ENCODE results near the gene BORA. TPM values are rescaled to one million over a fixed set of nuclear protein-coding genes. Genes with fewer than 3 reads are reported as not detected.
"Not testable (repeated sequence)": the region's sequence is repeated elsewhere in the genome, so short reads cannot be mapped to it uniquely, and the experiment has no call there.

Gene BORA
- 1 to 10 TPM; 2.8 to 7.1 (median 4.6) TPM for polyA plus RNA-seq (ENCODE audit: insufficient read length in 10 of 10)
- long read RNA-seq, donor 1, result 0 reads
- long read RNA-seq, donor 2, result 0 reads
- long read RNA-seq, donor 3, result 0 reads
- long read RNA-seq, donor 4, result 0 reads
- long read RNA-seq, donor 5, partial matches to known transcripts, result 16 of 17 reads
- long read RNA-seq, donor 5, other reads (novel, unspliced or antisense), result 0 of 17 reads
- long read RNA-seq, donor 6, result 0 reads
- long read RNA-seq, donor 7, result 0 reads
- long read RNA-seq, donor 8, result 0 reads
- long read RNA-seq, donor 9, result 0 reads

- DNase-seq, result peak; percentile 97 to 99 (median 99)
Observed at GRCh38 chr13:72727417-72728289, at the start of gene BORA, which contains the start of gene MZT1. Gene BORA, plus strand, starts transcription at chr13:72727923. Its CDS starts 1,018 bp downstream, at chr13:72728941. Gene MZT1, minus strand, starts transcription at chr13:72727629. Its CDS starts 27 bp downstream, at chr13:72727602.

DNA sequence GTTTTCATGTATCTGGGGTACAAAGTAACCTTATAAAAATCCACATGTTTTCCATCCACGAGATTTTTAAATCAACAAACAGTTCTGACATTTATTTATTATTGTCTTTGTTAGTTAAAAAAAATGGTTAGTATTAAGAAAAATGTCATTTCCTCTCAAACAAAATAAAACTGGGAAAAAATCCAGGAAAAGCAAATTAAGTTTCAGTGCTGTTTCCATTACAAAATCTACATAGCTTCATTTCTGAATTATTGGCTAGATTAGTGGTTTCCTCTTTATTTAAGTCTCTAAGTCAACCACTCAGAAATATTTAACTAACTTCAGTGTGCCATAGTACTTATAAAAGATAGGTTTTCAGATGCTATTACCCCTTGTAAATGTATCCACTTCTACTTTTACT, 49.4 kb upstream of the BORA start:
- DNase-seq, result no peak

GRCh38 chr13:72680353-72680752, 47.4 kb upstream of the BORA start:
- DNase-seq, result no peak

DNA sequence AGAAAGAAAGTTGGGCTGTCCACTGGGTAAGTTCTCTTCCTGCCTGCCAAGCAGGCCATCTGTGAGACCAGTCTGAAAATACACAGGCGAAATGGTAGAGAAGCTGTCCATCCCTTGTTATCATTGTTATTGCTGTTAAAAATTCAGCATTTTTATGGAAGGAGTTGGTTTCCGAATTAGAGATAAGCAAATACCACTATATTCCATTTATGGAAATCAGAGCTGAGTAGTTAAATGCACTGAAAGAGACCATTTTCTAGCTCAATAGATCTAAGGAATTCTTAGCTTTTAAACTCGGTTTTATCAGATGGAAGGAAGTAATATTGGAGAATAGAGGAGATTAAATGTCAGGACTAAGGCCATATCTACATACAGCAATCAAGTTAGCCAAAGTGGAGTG, 41.0 kb upstream of the BORA start:
- DNase-seq, result no peak

DNA sequence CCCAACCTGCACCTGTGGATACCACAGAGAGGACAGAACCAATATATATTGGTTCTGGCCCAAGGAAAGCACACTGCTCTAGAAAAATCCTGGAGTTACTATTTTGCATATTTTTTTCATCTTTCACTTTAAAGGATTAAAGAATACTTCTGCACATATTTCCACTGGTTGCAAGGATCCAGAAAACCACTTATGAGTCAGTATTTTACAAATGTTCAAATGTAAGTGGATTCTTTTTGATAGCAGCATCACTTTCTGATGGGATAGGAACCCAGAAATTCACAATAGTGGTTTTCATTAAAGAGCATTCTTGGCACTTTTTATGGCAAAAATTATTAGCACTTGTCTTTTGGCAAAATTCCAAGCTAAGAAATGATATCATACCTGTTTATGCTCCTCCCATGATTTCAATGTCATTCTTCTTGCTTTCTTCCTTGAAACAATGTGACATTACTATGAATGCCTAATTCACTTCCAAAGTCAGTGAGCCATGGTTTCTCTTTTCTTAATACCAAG, 38.5 kb upstream of the BORA start:
- DNase-seq, result no peak

DNA sequence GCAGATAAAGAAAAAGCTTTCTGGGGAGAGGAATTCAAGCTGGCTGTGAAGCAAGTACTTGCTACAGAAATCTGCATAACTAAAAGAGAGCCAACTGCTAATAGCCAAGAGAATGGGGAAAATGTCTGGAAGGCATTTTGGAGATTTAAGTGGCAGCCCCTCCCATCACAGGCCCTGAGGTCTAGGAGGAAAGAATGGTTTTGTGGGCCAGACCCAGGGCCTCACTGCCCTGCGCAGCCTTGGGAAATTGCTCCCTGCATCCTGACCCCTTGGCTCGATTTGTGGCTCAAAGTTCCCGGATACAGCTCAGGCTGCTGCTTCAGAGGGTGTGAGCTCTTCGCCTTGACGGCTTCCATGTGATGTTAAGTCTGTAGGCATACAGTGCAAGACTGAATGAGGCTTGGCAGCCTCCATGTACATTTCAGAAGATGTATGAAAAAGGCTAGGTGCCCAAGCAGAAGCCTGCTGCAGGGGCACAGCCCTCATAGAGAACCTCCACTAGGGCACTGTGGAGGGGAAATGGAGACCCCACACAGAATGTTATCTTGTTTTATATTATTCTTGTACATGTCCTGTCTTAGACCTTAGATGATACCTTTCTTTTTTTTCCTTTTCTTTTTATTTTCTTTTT, 34.7 kb upstream of the BORA start:
- DNase-seq, result no peak

GRCh38 chr13:72693832-72694231, 33.9 kb upstream of the BORA start:
- no peak for DNase-seq

DNA sequence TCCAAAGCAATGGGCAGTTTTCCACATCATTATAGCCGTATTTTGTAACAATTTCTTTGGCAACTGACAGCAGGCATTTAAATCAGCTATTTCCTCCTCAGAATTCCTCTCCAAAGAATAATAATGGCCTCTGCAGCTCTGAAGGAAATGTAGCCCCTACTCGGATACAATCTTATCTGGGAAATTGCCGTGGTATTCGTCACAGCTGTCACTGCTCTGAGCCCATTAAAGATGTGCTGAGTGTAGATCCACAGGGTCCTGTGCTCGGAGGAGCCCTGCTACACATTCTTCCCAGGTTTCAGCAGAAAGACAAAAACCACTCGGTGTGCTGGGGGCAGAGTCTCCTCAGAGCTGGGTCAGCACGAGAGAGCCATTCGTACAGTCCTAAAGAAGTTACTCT, 33.4 kb upstream of the BORA start:
- DNase-seq, result peak in 1 of 3 donors; percentile 10

DNA sequence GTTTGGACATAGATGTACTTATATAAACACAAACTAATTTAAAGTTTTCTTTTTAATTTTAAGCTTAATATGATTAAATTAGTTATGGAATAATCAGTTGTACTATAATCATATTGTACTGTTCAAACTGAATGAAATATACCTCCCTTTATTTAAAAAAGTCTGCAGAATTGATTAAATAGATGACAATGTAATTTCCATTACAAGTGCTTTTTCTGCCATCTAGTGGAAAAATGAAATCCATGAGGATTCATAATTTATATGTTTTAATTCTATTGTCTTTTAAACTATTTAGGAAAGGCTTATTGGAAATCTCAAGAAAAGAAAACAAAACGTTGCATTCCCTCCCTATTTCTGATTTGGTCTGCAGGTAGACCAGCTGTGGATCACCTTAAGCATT, 31.1 kb upstream of the BORA start:
- DNase-seq, result peak; percentile 3 to 18 (median 4)

DNA sequence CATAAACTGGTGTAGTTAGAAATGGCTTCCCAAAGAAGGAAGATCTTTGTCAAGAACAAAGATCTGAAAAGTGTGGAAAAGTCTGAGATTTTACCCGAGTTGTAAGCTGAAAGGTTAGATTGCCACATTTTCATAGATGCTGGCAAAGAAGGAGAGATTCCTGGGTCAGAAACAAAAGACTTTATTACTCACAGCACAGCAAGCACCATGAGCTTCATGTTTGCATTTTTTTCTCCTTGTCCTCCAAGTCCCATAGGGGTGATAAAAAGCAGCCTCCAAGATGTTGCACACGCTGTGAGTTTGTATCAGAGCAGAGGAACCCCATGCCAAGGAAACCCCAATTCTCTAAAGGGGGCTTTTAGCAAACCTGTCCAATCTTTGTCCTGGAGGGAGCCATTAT, 29.6 kb upstream of the BORA start:
- DNase-seq, result no peak

DNA sequence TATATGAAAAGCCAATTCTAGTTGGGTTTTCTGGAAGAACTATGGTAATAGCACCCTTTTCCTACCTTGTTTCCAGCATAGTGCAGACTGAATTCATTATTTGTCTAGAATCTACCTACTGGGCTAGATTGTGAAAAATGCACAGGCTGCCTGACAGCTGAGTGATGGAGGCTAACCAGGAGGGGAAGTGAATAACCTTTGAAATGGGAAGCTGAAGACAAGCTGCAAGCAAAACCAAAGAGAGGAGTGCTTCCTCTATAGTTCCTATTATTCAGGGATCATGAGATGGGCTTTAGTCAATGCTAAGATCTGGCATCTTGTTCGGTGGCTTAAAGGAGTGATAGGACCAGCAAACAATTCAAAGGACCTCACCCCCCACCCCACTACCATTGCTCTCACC, 27.2 kb upstream of the BORA start:
- DNase-seq, result no peak

DNA sequence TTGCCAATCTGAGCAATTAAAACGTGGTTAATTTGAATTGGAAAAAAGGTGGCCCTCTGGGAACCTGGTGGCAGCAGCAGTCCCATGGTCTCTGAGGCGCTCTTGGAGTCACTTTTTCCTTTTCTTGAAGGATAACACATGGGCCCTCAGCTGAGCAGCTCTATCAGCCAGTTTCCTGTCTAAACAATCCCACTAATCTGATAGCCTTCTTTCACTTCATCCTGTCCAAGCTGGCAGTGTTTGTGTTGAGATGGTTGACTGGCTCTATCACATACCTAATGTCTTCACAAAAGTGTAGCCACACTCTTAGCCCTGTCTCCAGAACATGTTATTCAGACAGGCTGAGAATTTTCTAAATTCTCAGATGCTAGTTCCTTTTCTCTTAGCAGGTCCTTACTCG, 10.9 kb upstream of the BORA start:
- no peak for DNase-seq

DNA sequence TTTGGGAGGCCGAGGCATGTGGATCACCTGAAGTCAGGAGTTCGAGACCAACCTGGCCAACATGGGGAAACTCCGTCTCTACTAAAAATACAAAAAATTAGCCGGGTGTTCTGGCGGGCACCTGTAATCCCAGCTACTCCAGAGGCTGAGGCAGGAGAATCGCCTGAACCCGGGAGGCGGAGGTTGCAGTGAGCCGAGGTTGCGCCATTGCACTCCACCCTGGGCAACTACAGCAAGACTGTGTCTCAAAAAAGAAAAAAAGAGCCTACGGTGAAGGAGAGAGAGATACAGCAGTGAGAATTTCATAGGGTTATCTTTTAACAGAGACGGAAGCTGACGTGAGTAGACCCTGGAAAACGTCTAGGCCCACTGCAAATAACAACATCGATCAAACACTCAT, 1.5 kb upstream of the BORA start:
- DNase-seq, result not testable (repeated sequence)

DNA sequence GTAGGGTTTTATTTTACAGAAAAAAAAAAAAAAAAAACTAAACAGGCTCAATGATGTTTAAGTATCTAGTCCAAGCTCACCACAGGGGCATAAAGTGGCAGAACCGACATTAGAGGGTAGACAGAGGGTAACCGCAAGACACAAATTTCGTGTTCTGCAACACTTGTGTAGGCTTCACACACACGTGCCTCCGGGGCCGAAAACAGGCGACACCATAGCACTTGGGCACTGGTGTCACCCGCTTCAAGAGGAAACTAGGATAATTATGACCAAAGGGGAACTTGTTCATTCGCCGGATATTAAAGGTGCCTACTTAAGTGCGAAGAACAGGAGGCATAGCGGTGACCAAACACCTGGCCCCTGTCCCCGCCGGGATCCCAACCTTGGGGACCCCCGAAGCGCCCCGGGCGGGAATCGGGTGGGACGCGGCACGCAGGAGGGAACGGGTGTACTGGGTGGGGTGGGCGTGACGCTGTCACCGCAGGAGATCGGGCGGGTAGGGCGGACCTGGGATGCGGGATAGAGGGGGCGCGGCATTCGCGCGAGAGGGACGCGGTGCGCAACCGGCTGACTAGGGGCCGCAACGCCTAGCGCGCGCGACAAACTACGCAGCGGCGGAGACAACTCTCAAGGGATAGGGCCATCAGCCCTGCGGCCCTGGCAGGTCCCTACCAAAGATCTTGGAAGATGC, 852 bp upstream of the BORA start:
- DNase-seq, result peak in 2 of 3 donors; percentile 2 to 31

DNA sequence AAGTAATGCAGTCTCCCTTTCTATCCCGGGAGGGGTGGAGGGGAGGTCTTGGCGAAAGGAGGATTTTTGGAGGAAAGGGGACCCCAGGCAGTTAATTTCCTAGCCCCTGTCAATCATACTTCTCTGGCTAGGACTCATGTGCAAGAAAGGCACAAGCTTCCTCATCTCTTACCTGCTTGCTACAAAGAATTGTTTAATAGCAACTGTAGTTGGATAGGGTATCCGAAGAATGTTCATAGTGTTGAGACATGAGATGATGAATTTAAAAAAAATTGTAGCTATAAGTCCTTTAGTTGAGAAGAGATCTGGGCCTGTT, 525 bp downstream of the BORA start:
- DNase-seq, result no peak

- no peak for DNase-seq
Observed at GRCh38 chr13:72737033-72737432, 9.3 kb downstream of the BORA start.

DNA sequence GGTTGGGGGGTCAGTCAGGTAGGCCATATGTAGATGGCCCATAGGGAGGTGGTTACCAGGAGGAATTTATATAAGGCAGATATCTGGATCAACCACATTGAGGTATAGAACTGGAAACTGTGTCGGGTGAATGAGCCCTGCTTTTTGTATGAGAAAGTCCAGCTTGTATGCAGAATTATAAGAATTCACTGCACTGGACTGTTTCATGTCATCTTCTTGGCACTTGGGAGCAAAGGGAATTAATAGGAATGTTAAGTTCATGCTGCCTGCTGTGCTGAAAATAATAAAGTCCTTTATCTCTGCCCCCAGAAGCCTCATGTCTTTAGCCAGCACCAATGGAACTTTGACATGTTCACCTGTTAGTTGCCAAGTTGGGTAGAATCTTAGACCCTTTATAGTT, 12.3 kb downstream of the BORA start:
- DNase-seq, result no peak

- DNase-seq, result no peak
Observed at GRCh38 chr13:72745260-72745659, 17.5 kb downstream of the BORA start.

DNA sequence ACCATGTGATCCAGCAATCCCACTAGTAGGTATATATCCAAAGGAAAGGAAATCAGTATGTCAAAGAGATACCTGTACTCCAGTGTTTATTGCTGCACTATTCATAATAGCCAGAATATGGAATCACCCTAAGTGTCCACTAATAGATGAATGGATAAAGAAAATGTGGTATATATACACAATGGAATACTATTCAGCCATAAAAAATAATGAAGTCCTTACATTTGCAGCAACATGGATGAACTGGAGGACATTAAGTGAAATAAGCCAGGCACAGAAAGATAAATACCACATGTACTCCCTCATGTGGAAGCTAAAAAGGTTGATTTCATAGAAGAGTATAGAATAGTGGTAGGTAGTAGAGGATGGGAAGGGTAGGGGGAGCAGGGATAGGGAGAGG, 23.5 kb downstream of the BORA start:
- no peak for DNase-seq

- no peak for DNase-seq
Observed at GRCh38 chr13:72754111-72754510, 26.4 kb downstream of the BORA start.

GRCh38 chr13:72757792-72758535, 30.2 kb downstream of the BORA start:
- no peak for DNase-seq
